GM19043 (cell line): Measurements from ENCODE around the gene TEC.

ENCODE experiments used
- ATAC-seq: cut with Tn5 transposase; IDR thresholded peaks from one replicate; pipeline ENCODE4 v1.9.1; 2021; ENCODE audit warnings: low read depth; ENCODE audit not compliant: unreplicated experiment

Gene TEC

DNA sequence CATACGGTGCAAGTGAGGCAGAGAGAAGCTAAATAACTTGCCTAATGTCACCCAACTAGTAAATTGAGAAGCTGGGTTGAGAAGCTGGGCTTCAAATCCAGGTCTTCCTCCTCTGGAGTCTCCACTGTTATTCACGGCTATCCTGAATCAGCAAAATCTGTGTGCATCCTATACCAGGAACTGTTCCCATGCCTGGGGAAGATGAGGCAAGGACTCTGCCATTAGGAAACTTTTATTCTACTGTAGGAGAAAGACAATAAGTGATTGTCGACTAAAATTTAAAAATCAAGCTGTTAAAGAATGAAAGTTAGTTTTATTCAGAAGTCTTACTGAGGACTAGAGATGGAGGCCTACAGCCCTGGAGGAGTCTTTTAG is 872 bp upstream of the TEC start:
- no peak for ATAC-seq

DNA sequence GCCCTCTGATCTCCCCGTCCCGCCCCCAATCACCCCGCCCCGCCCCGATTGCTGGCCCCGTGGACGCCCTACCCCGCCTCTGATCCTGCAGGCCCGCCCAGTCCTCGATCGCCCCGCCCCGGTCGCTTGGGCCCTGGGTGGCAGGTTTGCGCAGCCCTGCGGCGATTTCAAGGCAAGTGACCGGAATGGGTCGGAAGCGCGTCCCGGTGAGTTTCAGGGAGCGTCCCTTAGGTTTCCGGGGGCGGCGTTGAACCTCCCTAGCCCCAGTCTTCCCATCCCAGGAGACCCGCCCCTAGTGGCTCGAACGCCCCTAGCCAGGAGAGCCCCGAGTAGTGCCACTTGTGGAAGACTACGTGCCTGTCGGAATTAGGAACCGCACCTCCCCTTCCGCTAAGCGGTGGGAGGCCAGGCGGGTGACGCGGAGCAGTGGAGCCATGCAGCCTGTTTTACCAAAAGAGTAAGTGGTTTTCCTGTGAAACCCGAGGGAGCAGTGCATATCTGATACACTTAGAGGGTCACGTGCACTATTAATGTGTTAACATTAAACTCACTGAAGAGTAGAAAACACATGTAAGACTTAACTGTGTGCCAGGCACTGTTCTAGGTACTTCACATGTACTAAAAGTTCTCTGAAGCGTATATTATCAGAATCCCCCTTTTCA is 354 bp upstream of the TEC start:
- peak; percentile 74 for ATAC-seq

DNA sequence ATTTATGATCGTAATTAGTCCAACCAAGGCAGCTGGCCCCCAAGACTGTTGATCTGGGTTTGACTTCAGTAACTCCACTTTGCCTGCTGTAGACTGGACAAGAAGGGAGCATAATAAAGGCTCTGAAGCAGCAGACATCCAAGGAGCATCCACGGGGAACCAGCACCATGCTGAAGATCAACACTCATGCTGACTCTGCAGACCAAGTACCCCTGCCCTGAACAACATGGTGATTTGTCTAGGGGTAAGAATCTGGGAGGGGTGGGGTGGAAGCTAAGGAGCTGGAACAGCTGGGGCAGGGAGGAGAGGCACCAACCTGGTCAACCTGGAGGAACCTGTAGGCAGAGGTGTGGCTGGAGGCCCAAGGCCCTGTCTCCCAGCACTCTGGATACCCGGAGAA is 2.1 kb downstream of the TEC start:
- no peak for ATAC-seq

DNA sequence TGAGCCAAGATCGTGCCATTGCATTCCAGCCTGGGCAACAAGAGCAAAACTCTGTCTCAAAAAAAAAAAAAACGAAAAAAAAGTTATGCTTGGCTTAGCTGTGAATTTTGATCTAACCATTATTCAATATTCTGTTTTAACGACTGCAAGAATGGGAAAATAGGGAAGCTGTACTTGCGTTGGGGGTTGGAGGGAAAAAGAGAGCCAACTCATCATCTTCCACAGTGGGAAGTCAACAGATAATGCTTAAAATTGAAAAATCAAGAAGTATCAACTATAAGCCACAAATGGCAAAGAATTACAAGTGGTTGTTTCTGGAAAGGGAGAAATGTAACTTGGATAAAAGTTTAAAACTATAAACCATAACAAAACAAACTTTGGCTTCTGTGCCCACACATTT is 2.9 kb downstream of the TEC start:
- ATAC-seq: no peak

DNA sequence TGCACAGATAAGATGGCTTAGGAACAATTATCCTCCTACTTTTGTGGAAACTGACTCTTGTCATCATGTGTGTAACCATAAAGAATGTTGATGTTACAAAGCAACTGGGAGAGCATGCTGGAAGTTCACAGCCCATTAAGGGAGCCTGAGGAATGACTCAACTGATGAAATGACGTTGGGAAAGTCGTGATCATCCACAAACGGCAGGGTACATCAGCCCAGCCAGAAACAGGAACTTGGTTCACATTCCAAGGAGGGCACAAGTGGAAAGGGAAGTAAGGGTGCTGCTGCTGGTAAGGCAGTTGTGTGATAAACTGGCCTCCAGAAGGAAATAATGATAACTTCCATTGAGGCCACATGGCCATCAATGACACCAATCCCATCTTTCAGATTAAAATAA is 6.7 kb downstream of the TEC start:
- no peak for ATAC-seq

DNA sequence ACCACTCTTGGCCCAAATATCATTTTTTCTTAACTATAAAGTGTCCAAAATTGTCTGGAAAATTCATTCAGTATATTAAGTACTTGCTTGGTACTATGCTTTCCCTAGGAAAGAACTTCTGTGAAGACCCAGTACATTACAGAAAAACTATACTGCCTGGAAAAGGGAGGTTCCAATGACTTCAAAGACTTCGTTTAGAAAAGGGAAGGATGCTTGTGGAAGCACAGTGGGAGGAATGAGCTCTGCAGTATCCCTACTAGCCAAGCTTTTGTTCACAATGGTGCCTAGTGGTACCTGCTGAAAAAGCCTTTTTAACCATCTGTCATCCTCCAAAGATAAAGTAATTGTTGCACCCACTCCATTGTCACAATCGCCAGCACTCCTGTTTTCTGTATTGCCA is 7.2 kb downstream of the TEC start:
- ATAC-seq: no peak

DNA sequence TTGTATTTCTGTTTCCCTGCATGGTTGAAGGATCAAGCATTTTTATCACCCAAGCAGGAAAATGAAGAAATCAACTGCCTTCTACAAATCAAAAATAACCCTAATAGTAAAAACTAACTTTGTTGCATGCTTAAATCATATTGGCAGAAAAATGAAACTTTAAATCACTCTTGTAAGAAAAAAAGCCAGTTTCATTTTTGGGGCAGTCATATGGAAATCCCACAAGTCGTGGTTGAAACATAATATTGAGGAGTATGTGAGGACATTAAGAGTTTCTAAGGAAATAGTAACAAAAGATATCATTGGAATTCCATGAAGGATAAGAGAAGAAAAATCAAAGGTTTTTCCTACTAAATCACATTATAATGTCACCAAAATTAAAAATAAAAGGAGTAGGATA is 8.4 kb downstream of the TEC start:
- ATAC-seq: no peak

DNA sequence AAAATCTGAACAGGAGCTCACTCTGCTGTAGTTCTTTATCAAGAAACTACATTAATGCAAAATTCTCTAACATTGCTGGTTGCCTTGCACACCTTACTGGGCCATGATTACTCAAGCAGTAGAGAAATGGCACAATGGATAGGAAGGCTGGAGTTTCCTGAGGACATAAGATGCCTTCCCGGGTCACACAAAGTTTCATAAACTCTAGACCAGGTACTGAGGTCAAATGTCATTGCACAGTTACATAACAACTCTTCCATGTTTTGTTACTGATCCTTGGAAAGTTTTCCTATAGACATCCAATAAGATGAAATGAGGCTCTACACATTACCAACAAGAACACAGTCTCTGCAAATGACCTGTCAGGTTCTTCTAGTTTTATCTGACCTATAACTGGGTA is 9.9 kb downstream of the TEC start:
- ATAC-seq: no peak

DNA sequence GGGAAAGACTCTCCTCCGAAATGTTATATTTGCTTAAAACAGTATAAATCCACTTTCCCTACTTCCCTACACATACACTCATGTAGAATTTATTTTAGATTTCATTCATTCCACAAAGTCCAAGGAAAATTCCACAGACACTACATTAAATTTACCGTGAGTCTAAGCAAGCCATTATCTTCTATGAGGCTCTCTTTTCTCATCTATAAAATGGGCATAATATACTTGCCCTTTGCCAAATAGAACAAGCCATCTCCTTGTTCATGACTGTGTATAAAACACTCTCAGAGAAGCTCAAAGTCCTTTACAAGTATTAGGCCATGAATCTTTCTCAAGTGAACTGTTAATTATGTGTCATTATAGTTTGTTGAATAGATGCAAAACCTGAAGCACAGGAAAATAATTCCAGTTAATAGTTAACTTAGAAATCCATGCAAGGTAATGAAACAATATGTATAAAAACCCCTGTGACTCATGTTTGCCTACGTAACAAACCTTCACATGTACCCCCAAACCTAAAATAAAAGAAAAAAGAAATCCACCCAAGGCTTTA is 10.7 kb downstream of the TEC start:
- no peak for ATAC-seq

DNA sequence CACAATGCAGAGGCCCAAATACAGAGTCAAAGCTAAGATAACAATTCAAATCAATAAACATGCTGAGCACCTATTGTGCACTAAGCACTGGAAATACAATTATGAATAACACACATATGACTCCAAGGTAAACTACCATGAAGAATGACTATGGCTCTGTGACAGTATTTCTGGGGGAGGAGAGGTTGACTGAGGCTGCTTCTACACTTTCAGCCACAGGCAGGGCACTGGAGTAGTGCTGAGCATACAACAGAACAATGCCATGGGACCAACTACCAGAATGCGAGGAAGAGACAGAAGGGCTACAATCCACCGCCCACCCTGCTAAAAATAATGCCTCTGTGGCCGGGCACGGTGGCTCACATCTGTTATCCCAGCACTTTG is 13.7 kb downstream of the TEC start:
- no peak for ATAC-seq

DNA sequence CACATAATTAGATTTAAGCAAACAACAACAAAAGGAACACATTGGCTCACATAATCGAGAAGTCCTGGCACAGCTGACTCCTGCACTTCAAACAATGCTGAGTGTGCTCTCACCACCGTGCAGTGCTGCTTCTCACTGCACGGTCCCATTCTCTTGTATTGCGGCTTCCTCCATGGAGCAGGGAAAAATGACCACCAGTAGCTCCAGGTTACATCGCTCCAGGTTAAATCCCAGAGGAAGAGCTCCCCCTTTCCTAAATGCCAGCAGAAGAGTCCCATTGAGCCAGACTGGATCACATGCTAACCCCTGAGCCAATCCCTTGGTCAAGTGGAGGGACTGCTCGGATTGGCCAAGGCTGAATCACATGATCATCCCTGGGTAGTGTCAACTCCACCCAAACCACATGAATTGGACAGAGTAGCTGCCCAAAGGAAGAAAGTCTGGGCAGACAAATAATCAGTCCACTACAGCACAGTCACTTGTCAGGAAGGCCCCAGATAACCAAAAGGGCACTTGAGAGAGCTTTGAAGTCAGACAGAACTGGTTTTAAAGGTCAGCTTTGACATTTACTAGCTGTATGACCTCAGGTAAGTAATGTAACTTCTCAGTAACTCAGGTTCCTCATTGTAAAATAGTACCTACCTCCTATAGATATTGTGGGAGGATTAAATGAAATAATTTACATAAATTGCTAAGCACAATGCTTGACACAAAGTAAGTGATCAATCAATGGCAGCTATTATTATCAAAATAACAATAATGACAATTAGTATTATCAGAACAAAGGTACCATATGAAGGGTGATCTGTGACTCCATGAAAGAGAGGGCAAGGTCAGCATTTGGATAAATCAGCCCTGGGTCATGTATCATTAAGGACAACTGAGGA is 14.3 kb downstream of the TEC start:
- no peak for ATAC-seq

DNA sequence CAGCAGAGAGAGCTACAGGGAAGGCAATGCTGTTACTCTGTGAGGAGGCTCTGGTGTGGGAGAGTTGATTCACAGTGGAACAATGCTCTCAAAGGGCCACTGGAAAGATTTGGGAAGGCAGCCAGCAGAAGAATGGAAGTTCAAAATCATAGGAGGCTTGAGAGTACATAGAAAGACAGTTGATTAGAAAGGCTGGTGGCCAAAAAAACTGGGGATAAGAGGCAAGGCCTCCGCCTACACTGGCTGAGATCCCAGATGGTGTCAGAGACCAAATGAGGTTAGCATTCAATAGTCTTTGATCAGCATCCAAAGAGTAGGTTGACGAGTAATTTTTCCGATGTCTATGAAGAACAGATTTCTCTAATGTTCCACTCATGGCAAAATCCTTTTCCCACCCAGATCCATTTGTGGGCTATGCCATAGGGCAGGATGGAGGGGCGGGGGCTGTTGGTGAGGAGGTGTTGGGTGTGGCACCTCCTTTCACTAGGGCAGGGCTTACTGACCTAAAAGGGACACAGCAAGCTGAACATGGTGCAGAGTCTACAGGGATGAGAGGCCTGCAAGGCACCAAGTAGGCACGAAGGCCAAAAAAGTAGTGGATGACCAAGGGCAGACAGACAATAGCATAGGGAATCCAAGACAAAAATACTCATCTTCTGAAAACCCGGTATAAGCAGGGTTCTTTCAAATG is 15.1 kb downstream of the TEC start:
- ATAC-seq: no peak

DNA sequence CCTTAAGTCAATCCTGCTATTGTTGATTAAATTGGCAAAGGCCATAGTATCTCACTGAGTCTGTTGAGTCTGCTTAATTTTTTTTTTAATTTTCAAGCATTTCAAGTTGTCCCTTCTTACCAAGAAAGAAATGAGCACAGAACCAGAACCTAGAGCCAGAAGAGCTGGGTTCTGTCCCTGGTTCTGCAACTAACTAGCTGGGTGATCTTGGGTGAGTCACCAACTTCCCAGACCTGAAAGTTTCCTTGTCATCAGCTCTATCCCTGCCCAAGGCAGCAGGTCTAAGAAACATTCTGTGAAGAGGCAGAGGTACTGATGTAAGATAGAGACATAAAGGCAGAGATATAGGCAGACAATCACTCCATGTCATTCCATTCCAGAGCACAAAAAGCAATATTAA is 17.3 kb downstream of the TEC start:
- ATAC-seq: no peak

DNA sequence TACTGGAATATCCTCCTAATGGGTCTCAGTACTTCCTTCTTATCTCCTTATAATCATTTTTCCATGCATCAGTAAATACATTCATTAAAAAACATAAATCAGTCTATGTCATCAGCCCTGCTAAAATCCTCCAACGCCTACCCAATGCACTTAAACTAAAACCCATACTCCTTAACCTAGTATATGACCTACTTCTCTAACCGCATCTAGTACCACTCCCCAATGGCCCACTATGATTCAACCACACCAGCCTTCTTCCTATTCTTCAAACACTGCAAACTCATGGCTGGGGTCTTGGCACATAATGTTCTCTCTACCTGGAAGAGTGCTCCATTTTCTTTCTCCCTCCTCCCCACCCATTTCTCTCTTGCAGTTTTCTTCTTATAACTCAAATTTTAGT is 18.7 kb downstream of the TEC start:
- no peak for ATAC-seq

DNA sequence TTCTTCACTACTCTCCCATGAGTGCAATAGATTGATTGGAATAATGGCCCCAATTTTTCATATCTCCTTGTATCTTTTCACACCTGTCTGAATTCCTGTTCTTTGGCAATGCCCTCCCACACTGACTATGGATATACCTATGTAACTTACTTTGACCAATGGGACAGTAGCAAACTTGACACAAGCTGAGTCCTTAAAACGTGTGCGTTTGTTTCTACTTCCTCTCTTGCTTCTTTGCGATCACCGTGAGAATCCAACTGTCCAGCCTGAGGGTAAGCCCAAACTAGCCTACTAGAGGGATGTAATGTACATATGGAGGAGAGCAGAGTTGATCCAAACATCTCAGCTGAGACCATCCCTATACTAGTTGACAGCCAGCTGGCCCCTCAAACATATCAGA is 19.3 kb downstream of the TEC start:
- no peak for ATAC-seq

DNA sequence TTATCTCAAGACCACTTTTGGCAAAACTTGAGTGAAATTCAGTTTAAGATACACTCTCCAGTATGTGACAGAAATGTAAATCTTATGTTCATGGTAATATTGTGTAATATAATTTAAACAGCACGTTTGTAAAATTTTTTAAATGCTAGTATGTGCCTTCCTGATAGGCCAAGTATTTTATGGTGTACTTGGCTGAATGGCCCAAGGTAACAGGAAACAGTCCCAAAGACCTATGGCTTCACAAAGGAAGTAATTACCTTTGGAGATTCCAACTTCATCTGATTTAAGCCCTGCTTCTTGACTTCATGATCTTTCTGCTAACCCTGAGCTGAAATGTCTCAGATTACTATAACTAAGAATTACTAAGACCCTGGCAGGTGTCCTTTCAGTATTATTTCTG is 20.3 kb downstream of the TEC start:
- ATAC-seq: no peak

DNA sequence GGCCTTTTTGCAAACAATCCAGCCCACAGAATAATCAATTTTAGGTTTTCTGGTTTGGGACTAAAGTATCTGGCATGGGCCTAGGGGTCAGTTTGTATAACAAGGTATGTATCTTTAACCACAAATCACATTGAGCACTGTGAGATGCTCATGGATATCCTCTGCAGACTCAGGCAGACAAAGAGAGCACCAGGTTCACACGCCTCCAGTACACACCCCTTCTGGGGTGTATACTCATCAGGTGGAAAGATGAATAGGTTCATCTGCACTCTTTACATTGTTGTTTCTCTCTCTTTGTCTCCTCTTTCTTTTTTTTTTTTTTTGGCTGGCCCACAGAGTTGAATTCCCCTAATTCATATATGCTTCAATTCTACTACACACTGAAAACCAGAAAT is 21.1 kb downstream of the TEC start:
- ATAC-seq: no peak

DNA sequence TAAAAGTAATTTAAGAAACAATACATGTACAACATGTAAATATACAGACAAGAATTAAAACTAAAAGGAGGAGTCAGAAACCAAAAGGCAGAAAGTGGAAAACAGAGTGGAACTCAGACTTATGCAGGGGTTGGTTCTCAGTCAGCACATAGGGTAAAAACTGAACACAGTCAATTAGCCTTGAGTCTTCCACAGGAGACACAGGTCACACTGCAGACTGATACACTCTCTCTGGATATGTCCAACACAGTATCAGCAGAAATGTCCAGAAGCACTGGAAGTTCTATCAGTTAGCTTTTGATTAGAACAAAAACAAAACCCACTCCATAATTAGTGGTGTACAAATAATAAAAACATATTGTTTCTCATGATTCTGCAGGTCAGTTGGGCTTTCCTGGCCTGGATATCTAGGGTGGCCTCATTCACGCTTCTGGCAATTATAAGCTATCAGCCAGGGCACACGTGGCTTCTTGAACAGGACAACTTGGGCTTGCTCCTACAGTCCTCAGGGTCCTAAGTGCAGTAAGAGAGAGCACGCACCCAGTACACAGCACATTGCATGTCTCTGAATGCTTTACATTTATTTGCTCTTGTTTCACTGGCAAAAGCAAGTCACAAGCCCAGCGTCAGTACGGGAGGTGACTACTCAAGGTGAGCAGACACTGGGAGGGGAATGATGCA is 21.6 kb downstream of the TEC start:
- no peak for ATAC-seq

DNA sequence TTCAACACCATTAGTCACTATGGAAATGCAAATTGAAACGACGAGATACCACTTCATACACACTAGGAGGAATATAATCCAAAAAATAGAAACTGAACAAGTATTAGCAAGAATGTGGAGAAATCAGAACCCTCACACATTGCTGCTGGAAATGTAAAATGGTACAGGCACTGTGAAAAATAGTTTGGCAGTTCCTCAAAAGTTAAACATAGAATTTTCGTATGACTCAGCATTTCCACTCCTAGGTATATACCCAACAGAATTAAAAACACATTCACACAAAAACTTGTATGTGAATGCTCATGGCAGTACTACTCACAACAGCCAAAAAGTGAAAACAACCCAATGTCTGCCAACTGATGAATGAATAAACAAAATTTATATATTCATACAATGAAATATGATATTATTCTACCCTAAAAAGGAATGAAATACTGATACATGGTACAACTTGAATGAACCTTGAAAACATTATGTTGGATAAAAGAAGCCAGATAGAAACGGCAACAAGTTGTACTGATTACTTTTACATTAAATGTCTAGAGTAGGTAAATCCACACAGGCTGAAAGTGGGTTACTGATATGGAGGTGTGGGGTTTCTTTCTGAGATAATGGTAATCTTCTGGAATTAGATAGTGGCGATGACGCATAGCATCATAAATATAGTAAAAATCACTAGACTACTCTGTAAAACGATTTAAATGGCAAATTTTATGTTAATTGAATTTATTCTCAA is 22.3 kb downstream of the TEC start:
- ATAC-seq: peak; percentile 58

DNA sequence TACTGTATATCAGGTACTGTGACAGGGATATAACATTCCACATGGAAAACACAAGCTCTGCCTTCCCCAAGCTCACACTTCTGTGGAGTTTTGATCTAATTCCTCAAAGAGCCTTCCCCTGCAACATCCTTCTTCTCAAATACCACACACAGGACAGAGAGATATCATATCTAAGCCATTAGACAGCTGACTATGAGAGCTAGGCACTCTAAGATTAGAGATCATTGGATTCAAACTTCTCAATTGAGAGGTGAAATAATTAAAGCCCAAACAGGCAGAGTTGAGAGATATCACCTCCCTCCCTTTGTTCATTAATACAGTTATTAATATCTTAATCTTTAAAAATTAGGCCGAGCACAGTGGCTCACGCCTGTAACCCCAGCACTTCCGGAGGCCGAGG is 25.0 kb downstream of the TEC start:
- no peak for ATAC-seq
